GM21737 (cell line): ENCODE data around the gene INO80.
"Not testable (repeated sequence)": the region's sequence is repeated elsewhere in the genome, so short reads cannot be mapped to it uniquely, and the experiment has no call there.

Source experiments
- ATAC-seq: cut with Tn5 transposase; IDR thresholded peaks from one replicate; pipeline ENCODE4 v1.9.1; 2021; ENCODE audit warnings: mild to moderate bottlenecking, moderate library complexity; ENCODE audit not compliant: unreplicated experiment

INO80 gene

GRCh38 chr15:41116116-41116961 is at the start of gene INO80:
TSS of gene INO80 (minus strand) at chr15:41116280. CDS start at chr15:41096310, 19,970 bp downstream.
- ATAC-seq, result peak; percentile 66

GRCh38 chr15:41161736-41162135 is 45.7 kb upstream of the INO80 start:
- no peak for ATAC-seq

GRCh38 chr15:41161336-41161735 is 45.3 kb upstream of the INO80 start:
- ATAC-seq, result no peak

GRCh38 chr15:41160639-41161315 is 44.7 kb upstream of the INO80 start:
- ATAC-seq, result no peak

- ATAC-seq, result no peak
These were observed 38.3 kb upstream of the INO80 start for GRCh38 chr15:41154412-41154811.

- ATAC-seq, result no peak
These were observed 37.7 kb upstream of the INO80 start for GRCh38 chr15:41153733-41154132.

- ATAC-seq, result no peak
These were observed 35.4 kb upstream of the INO80 start for GRCh38 chr15:41151451-41152005.

- no peak for ATAC-seq
These were observed 34.2 kb upstream of the INO80 start for GRCh38 chr15:41150279-41150678.

GRCh38 chr15:41148065-41148464 is 32.0 kb upstream of the INO80 start:
- no peak for ATAC-seq

GRCh38 chr15:41139619-41140018 is 23.5 kb upstream of the INO80 start:
- no peak for ATAC-seq

- not testable (repeated sequence) for ATAC-seq
These were observed 23.0 kb upstream of the INO80 start for GRCh38 chr15:41139112-41139511.

GRCh38 chr15:41135580-41135979 is 19.5 kb upstream of the INO80 start:
- not testable (repeated sequence) for ATAC-seq

- ATAC-seq, result no peak
These were observed 17.4 kb upstream of the INO80 start for GRCh38 chr15:41133454-41133853.

GRCh38 chr15:41132094-41132493 is 16.0 kb upstream of the INO80 start:
- not testable (repeated sequence) for ATAC-seq

GRCh38 chr15:41128174-41128902 is 12.3 kb upstream of the INO80 start:
- no peak for ATAC-seq

GRCh38 chr15:41125931-41126642 is 10.0 kb upstream of the INO80 start:
- ATAC-seq, result no peak

GRCh38 chr15:41125063-41125669 is 9.1 kb upstream of the INO80 start:
- ATAC-seq, result no peak

- ATAC-seq, result no peak
These were observed 8.0 kb upstream of the INO80 start for GRCh38 chr15:41124058-41124457.

GRCh38 chr15:41122849-41123248 is 6.8 kb upstream of the INO80 start:
- ATAC-seq, result no peak

- no peak for ATAC-seq
These were observed 5.9 kb upstream of the INO80 start for GRCh38 chr15:41121951-41122350.
